Left kidney (tissue), 2 donors: ENCODE results near the gene RRBP1. TPM values are rescaled to one million over a fixed set of nuclear protein-coding genes. Genes with fewer than 3 reads are reported as not detected.

Source experiments
- DNase-seq: peaks from one replicate; pipeline ENCODE4 v3.0.0-alpha.2; 2013
- polyA plus RNA-seq: library from polyadenylated mRNA; unstranded; fragments of 120-200 nt; gene quantifications from one replicate; pipeline ENCODE4 v1.2.1, GENCODE V29; 2013; ENCODE audit not compliant: insufficient read length

Gene RRBP1
- polyA plus RNA-seq, 1 donor, result 117 TPM

DNA sequence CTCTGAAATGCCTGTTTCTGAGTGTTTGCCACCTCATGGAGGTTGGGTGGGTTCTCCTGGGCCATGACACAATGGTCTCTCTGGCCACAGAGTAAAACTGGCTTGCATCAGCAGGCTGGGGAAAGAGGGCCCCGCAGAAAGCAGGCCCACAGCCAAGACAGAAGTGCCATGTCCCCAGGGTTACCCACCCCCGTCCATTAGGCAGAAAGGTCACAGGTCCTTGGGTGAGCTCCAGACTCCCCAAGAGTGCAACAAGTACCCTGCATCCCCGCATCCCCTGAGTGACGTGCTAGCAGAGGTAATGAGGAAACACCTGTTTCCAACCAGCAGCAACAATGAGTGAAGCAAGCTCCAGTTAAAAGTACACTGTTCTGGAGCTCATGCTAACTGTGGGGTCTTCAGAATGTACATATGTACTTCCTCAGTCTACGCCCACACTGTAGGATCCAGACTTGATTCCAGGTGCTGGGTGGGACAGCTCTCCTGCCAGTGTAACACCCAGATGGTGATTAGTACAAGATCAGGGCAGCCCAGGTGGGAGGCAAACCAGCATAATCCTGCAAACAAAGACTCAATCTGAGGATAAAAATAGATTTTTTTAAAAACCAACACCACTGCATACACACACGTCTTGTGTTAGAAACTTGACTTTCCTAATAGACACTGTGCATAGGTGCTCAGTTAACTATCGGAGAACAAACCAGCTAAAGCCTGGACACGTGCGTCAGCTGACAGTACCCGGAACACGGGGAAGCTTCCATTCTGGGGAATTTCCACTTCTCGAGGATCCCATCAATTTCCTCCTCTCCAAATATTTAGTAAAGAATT is 31.5 kb downstream of the RRBP1 start:
- no peak for DNase-seq

DNA sequence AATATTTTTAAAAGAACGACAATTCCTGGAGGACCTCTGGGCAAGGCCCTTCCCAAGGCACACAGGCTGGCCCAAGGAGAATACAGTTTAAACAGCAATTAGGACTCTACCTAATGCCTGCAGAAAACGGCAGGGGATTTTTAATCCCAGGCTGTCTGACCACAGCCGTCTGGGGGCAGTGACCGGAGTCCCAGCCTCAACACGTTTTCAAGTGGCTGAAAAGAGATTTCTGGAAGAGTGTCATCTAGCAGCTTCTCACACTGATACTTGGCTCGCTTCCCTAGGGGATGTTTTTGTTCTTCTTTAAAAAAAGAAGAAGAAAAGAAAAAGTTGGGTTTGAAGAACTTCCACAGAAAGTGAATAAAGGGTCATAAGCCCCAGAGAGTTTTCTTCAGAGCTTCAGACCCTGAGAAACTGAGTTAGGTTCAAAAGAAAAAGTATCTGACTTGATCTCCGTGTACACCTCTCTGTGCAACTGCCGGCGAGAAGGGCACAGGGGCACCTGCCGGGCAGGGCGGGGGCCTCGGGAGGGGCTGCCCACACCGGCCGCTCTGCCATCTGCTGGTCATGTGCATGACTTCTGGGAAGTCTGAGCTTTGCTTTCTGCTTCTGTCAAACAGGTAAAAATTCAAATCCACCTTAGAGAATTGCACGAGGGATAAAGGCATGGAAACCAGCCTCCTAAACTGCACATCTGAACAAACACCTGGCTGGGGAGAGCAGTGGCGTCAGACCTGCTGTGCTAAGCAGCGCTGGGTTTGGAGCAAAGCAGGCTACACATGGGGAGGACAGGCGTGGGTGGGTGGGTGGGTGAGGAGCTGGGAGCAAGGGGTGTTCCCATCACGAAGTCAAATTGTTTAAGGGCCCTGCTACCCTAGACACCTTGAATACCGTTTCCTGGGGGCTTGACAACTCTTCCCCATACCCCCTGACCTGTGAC is 33.0 kb downstream of the RRBP1 start:
- no peak for DNase-seq

GRCh38 chr20:17648315-17648646 is 33.8 kb downstream of the RRBP1 start:
- DNase-seq, result no peak

DNA sequence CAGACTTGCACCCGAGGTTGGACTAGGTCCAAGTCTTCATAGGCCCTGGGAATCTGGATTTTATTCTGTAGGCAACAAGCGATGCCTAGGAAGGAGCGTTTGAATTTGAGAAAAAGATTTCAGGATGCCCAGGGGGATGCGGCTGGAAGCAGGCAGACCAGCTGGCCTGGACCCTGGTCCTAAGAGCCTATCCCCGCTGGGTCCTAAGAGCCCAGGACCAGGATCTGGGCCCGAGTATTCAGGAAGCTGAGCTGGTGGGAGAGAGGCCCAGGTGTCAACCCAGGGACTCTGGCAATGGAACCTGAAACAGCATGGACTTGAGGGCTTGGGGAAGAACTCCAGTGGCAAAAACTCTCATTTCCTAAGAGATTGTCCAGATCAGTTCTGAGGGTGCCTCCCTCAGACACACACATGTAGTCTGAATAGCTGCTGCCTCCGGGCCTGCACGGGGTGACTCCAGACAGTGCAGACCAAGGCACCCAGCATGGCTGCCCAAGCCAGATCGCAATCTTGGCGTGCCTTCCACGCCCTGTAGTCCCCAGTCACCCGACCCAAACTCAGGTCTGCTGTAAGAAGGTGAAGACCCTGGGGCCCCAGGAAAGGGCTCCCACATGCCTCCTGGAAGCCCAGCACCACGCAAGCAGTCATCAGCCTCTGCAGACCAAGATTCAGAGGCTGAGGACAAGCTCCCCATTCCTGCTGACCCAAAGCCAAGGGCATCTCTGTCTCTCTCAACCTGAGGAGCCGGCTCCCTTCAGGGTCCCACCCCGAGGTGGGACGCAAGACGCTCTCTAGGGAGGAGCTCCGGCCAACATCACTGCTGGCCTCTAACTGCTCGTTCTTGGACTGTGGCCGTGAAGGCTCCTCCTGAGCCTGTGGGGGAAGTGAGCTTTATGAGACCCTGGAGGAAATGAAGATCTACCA is 34.4 kb downstream of the RRBP1 start:
- no peak for DNase-seq

DNA sequence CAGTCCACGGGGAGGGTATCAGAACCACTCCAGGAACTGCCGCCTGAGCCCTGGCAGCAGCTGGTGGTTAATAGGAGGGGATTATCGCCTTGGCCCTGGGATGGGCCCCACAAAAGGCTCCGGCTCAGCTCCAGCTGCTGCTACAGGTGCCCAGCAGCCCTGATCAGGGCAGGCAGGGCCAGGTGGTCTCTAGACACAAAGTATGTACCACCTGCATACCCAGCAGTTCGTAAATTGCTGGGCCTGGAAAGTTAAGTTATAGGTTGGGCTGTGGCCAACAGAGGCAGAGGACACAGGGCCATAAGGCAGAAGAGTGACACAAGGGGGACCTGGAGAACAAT is 35.1 kb downstream of the RRBP1 start:
- no peak for DNase-seq

- DNase-seq, result no peak
These were observed 35.7 kb downstream of the RRBP1 start for GRCh38 chr20:17646209-17646960.

- DNase-seq, result no peak
These were observed 36.4 kb downstream of the RRBP1 start for GRCh38 chr20:17645546-17646208.

GRCh38 chr20:17645010-17645409 is 37.0 kb downstream of the RRBP1 start:
- no peak for DNase-seq

DNA sequence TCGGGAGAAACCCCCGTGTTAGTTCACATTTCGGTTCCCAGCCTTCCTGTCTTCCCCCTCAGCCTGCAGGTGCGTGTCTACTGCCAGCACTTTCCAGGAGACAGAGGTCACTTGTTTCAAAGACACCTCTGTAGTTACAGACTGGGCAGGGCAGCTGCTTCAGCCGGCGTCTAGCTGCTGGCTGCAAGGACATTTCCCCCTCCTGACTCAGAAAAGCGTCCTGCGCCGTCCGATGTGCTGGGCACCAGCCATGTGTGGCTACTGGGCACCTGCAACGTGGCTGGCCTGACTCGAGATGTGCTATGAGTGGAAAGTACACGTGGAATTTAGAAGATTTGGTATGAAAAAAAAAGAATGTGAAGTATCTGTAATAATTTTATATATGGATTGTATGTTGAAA is 37.6 kb downstream of the RRBP1 start:
- no peak for DNase-seq

DNA sequence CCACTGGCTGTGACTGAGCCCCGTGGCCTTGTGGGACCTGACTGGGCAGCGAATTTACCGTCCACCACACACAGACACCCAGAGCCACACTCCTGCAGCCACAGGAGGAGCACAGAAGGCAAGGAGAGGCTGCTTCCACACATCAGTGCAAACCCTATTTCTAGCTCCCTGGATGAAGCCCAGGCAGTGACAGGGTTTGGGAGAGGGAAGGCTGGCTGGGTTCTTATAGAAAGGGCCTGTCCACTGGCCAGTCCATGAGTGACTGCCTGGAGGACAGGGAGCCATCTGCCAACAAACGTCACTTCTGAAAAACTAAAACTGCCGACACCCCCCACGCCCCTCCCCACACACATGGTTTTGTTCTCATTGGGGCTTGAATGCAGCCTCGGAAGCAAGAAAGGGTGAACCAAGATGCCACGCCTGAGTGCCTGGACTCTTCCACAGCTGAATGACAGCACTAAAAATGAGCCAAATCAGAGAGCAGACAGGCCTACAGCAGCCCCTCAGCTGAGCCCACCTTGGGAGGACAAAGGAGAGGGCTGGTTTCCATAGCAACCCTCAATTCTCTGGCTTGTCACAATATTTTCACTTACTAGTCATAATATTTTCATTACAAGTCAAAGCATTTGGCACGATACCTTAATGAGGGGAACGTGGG is 38.4 kb downstream of the RRBP1 start:
- DNase-seq, result no peak

- no peak for DNase-seq
These were observed 39.4 kb downstream of the RRBP1 start for GRCh38 chr20:17642404-17643269.

DNA sequence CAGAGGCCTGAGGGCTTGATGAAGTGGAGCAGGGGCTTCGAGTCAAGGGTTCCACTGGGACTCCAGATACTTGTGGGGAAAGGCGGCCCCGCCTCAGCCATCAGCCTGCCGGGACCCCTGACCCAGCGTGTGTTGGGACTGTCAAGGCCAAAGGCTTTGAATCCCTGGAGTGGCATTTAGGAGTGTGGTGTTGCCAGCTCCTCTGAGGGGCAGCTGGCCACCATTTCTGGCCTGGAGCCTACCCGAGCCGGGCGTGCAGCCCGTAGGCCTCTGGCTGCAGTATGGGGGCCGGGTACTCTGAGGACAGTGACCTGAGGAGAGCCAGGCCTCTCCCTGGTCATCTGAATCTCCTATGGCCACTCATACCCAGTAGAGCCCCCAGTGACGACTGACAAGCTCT is 40.0 kb downstream of the RRBP1 start:
- no peak for DNase-seq

- no peak for DNase-seq
These were observed 40.5 kb downstream of the RRBP1 start for GRCh38 chr20:17641520-17641964.

DNA sequence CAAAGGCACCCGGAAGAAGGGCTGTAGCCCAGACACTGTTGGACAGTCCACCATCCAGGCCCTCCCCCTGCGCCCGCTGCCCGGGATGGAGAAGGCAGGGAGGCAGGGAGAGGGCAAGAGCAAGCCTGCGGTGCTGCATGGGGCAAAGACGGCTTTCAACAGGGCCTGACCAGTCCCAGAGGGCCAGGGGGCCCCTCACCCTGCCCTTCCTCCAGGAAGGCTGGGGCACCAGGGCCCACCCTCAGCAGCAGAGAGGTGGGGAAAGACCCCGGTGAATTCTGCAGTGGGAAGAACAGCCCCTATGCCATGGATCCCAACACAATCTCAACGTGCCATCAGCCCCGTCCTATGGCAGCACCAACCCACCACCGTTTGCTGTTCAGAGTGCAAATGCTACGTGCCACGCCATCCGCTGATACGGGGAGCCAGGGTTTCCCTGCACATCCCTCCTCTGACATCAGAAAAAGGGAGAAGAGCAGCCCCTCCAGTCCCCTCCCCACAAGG is 41.1 kb downstream of the RRBP1 start:
- DNase-seq, result no peak

- DNase-seq, result no peak
These were observed 41.7 kb downstream of the RRBP1 start for GRCh38 chr20:17640146-17640874.

DNA sequence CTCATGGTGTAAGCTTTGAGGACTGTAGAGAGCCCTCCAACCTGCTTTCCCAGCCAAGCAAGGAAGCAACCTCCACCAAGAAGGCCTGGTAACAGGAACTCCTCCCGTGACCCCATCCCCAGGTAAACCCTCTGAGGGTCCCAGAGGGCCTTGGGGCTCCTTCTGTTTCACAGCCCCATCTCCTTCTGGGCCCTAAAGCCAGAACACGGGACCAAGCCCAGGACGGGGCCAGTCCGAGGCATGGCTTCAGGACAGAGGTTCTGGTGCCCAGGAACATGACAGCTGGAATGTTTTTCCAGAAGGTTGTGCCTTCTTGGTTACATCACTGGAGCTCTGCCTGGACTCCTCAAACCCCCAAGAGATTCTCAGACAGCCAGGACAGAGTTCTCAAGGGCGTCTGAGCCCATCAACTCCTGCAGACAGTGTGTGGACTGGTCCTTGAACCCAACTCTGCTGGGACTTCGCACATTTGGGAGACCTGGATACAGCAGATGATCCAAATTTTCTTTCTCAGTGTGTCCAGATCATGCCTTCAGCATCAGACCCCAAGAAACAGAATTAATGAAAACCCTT is 43.1 kb downstream of the RRBP1 start:
- DNase-seq, result no peak

GRCh38 chr20:17637985-17638640 is 43.9 kb downstream of the RRBP1 start:
- DNase-seq, result no peak

- no peak for DNase-seq
These were observed 44.6 kb downstream of the RRBP1 start for GRCh38 chr20:17637413-17637780.
